GM08714 (cell line): ENCODE data around the gene CWC25.
A peak's percentile ranks its signal among the peaks of the same experiment; 100 is the strongest.

ENCODE experiments used
- H3K4me3 ChIP-seq: fragments of 200-500 bp; sonication (Bioruptor generic); 2 replicates; pipeline ENCODE4 v1.5.1; 2014; ENCODE audit warnings: mild to moderate bottlenecking, low read length, inconsistent platforms
- ZNF274 ChIP-seq: IDR thresholded peaks from 2 replicates; pipeline ENCODE4 v1.6.1; 2012; ENCODE audit warnings: mild to moderate bottlenecking, low read depth, low read length

CWC25 gene

DNA sequence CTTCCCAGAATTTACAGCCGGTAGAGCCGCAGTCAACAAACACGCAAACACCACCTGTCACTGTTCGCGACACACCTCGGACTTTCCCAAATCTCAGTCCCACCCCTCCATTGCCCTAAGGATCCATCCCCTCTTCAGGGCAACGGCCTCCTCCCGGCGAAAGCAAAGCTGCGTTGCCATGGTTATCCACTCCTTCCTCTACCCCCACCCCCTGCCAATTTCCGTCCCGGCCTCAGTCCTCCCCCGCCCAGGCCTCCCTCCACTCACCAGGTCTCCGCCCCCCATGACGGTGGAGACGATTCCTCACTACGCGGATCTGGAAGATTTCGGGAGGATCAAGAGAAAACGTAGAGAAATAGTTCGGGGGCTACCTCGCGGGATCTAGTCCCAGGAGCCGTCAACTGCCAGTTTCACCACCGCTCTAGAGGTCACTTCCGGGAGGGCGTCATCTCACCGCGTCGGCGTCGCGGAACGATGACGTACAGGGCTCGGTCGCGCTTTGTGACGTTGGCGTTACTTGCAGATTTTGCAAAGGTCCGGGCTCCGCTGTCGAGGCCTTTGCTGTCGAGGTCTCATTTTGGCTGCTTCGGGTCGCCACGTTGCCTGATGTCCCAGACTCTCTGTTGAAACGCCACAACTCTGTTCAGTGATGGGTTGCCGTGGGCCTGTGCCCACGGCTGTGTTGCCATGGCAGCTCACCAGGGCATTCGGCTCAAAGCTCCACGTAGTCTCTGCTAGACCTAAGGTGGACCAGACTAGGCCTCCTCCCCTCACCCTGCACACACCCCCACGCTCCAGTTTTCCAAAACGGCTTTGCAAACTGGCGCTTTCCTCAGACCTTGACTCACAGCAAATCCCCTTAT is at the start of gene CWC25:
CWC25 (minus strand) TSS at position 423 of the 863 bp plus-strand sequence; CDS start at position 285, 138 bp downstream.
- no peak for TF ChIP-seq ZNF274

DNA sequence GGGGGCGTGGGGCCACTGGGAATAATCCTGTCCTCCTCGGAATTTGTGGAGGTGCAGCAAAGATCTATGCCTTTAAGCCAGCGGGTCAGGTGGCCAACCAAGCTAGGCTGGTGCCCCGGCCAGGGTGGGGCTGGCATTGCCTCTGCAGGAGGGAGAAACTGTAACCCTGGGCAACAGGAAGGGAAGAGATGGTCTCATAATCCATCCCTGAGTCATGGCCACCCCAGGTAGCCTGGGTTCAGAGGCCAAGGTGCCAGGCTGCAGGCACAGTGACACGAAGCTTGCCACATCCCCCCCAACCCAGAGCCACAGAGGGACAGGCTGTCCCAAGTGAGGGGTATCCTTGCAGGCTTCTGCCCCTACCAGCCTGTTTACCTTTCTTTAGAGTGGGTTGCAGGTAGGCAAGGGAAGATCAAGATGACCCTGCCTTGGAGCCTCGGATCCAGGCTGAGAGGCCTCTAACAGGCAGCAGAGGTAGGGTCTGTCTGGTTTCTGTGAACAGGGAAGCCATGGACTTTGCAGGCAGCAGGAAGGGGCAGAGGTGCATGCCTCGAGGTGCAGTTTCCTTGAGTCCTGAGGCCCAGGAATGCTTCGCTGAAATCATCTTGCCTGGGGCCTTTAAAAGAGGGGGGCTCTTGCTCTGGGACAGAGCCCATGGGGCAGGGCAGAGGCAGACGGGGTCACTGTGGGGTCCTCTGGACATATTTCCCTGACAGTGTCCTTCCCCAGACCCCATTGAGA is 48.7 kb upstream of the CWC25 start:
- H3K4me3 ChIP-seq: no peak overlapping the region
- no peak for TF ChIP-seq ZNF274

More for the DNA sequence above, at the start of gene CWC25:
- peak within 1 kb of the TSS; percentile 94 for H3K4me3 ChIP-seq

DNA sequence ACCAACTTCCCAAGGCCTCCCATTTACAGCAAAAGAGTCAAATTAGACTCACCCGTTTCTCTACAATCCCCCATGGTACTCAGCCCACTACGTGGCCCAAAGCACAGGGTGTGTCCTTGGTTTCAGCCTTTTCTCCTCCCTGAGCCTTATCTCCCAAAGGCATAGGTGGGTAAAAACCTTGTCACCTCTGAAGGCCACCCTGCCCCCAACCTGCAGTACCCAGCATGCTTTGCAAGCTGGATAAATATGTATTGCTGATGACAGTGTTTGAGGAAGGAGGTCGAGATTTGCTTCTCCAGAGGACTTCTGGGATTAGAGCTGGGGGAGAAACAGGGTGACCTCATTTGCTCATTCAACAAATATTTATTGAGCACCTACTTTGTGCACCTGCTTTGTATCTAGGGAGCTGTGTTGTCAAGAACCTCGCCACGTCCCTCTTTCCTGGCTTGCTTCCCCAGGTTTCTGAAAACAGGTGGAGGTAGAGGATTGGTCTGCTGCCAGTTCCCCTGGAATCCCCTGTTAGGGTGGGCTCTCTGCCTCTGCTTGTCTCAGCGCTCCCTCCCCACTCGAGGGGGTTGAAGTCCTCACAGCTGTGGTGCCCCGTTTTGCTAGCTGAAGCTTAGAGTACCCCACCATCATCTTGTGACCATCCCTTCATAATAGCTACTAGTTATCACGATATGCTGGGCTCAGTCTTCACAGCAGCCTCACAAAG is 47.7 kb upstream of the CWC25 start:
- no peak for TF ChIP-seq ZNF274
- H3K4me3 ChIP-seq: no peak overlapping the region

DNA sequence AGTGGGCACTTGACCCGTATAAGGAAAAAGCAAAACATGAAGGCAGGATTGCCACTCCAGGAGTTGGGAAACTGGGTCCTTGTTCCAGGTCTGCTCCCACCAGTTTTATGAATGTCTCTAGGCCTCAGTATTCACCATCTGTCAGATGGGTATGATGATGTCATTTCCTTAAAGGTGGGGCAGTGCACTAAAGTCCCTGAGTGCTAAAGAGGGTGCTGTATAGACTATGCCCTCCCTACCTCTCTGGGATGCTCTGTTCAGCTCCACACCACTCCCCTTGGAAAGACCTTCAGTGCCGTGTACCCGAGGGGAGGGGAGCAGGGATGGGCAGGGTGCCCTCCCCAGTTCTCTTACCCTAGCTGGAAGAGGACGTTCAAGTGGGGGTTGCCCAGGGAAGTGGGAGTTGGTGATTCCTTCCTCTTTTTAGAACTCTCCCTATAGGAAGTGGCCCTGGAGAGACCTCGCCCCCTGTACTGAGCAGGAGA is 46.9 kb upstream of the CWC25 start:
- H3K4me3 ChIP-seq: peak overlapping the region; percentile 98; the same call in 1 of the 2 replicates
- TF ChIP-seq ZNF274: no peak

DNA sequence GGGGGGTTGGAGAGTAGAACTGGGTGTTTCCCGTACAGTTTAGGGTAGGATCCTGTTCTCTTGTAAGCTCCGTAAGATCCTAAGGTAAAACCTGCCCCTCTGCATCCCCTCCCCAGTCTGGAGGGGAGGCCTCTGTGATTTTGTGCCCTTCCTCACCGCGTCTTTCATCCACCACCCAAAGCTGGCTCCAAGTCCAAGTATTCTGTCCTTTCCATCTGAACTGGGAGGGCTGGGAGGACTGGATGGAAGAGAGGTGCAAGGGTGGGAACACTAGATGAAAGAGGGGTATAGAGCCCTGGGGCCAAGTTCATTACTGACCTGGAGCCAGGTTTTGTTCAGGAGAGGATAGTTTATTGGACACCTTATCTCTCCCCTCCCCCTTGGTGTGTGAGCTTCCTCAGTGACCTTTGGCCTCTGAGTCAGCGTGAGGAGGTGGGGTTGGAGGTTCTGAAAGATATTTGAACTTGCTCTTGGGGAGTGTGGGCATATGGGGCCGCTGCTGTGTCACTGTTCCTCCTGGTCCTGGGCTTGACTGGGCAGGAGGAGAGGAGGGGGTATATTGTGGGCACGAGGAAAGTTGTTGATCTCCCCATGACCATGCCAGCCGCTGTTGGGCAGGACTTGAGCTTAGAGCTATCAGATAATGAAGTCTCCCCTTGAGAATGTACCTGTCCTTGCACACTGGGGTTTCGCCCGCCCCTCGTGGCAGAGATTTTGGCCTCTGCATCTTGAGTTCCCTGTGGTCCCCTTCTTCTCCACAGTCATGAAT is 46.3 kb upstream of the CWC25 start:
- peak overlapping the region; percentile 98 for H3K4me3 ChIP-seq
- TF ChIP-seq ZNF274: no peak

DNA sequence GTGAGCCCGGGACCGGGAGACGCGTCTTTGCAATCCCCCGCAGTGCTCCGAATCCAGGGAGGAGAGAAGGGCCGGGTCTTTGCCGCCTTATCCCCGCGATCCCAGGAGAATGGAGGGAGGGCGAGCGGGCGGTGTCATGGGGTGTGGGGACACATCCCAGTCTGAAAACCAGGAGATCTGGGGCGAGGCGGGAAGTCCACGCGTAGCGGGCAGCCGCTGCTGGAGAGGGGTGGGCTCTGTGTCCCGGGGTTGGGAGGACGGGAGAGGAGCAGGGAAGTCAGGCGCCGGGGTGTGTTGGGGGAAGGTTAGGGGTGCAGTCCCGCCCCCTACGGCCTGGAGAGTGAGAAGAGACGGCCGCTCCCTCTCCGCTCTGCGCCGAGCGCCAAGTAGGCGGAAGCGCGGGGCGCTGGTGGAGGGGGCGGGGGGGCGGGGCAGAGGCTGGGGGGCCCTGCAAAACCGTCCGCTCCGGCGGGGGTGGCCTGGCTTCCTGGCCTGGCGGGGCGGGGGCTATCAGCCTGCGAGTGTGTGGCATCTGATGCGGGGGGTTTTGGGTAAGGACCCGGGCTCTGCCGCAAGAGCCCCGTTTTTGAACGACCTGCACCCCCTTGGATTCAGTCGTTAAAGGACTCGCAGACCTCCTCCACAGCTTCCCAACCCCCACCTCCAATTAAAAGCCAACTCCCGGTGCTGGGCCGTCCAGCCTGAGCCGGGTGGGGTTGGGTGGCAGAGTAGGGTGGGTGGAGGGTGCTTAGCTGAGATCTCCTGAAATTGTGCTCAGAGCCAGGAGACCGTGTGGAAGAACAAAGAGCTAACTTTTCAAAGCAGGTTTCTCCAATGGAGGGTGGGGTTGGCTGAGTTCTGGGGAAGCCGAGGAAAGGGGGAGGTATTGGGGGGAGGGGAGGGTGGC is 45.4 kb upstream of the CWC25 start:
- H3K4me3 ChIP-seq: peak overlapping the region; percentile 98
- TF ChIP-seq ZNF274: no peak

DNA sequence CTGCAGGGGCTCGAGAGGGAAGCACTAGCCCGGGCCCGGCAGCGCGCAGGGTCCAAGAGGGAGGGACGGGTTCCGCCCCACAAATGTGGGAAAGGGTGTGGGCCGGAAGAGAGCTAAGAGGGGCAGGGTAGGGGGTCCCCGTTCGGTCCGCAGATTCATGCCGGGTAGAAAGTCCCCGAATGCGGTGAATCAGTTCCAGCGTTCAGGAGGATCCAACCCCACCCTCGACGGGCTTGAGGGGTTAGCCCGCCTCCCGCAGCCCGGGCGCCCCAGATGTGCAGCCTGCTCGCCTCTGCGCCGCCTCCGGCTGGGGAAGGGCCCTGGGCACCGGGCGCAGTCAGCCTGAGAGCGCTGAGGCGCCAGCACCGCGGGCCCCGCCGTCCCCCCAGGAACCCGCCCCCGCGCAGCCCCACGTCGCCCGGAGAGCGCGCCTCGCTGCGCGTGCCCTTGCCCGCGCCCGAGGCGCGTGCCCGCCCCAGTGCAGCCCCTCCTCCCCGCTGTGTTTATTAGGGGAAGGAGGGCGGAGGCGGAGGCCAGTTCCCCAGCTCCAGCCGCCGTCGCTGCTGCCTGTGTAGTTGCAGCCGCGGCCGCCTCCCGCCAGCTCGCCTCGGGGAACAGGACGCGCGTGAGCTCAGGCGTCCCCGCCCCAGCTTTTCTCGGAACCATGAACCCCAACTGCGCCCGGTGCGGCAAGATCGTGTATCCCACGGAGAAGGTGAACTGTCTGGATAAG is 44.6 kb upstream of the CWC25 start, which contains the start of gene LASP1:
LASP1 (plus strand) TSS at position 533 of the 733 bp plus-strand sequence; CDS start at position 665, 132 bp downstream.
- peak within 1 kb of the TSS; percentile 98 for H3K4me3 ChIP-seq
- no peak for TF ChIP-seq ZNF274

DNA sequence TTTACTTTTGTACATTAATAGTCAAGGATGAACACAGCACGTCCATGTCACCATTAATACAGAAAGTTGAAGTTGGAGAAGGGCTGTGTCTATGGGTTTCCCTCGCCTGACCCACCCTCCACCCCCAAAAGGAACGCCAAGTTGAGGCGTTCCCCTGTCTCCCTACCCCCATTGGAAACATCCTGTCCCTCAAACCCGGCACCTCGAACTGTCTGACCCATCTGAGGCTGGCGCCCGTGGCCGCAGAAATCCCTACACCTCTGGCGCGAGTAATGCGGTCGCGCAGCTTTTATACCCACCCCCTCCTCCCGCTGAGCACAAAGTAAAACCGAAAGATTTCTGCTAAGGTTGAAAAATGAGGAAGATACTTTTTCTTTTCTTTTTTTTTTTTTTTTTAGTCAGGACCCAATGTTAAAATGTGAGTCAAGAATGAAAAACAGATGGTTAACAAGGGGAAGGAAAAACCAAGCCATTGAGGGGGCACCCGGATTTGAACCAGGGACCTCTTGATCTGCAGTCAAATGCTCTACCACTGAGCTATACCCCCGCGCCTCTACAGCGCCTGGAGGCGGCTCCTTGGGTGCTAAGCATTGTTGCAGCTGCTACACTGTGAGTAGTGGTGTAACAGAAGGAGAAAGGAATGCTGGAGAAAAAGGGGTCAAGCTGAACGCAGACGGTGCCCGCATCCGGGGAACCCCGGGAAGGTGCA is 43.9 kb upstream of the CWC25 start:
- no peak for TF ChIP-seq ZNF274
- H3K4me3 ChIP-seq: peak overlapping the region; percentile 70

DNA sequence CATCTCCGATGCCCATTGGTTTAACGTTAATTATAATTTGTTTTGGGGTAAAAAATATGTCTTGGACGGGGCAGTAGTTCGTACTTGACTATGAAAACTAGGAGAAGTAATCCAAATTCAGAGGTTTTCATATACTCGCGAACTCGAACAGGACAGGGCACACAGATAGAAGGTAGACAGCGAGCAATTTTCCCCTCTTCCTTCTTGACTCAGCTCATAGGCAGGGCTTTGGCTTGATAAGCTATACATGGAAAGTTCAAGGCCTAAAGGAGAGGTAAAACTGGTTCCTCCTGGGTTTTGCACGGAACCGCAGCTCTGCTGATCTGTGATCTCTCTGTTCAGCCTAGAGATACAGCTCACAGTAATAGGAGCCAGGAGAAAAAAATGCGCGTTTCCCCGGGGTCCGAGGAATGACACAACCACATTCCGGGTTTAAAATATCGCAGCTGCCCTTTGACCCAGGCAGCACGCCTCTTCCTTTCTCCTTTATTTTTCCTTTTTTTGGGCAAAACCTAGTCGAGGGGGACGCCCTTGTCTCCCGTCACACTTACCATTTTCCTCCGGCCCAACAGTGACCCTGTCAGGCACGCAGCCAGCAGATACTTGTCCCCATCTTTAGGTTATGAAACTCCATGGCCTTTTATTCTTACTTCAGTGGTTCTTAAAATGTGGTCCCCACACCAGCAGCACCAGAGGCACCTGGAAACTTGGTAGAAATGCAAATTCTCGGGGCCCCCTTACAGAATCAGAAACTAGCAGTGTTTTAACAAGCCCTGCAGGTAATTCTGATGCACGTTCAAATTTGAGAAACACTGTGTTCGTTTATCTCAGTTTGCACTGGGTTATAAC is 43.1 kb upstream of the CWC25 start:
- peak overlapping the region; percentile 70; the same call in 1 of the 2 replicates for H3K4me3 ChIP-seq
- TF ChIP-seq ZNF274: no peak
